ENCODE data around the gene UMODL1.
A peak's percentile ranks its signal among the peaks of the same experiment; 100 is the strongest.
"Not testable (repeated sequence)": the region's sequence is repeated elsewhere in the genome, so short reads cannot be mapped to it uniquely, and the experiment has no call there.

The UMODL1 gene

GRCh38 chr21:42114646-42115045 is 43.5 kb downstream of the UMODL1 start:
- Histone ChIP-seq H3K9ac (ENCODE audit: low read depth, low read length) (no peak overlapping the region), H3K4me2 (ENCODE audit: insufficient read depth, low read length) (no peak overlapping the region), H2AFZ (ENCODE audit: low read depth, low read length) (no peak overlapping the region), H3K27ac (ENCODE audit: low read length) (no peak overlapping the region), H3K4me1 (ENCODE audit: insufficient read depth, low read length) (peaks cover 35% of the 10 kb centered on the region), H4K20me1 (ENCODE audit: insufficient read depth, low read length) (no peaks in the 10 kb centered on the region), H3K27me3 (ENCODE audit: insufficient read depth, low read length, poor library complexity) (no peaks in the 10 kb centered on the region), H3K79me2 (ENCODE audit: insufficient read depth, low read length) (no peaks in the 10 kb centered on the region), H3K9me3 (ENCODE audit: insufficient read depth, low read length, severe bottlenecking) (no peaks in the 10 kb centered on the region), H3K36me3 (ENCODE audit: insufficient read depth, low read length) (no peaks in the 10 kb centered on the region), H3K4me3 (ENCODE audit: low read depth in 1 of 2, low read length in 2 of 2) (no peak overlapping the region)
- no peak for ATAC-seq (ENCODE audit: insufficient read depth, low read depth)
- no peak for DNase-seq
- TF ChIP-seq CTCF (IDR thresholded peaks at IDR 0.05; ENCODE audit: borderline replicate concordance, extremely low read depth, low read length, poor library complexity, severe bottlenecking) (no peak), EZH2 (IDR thresholded peaks at IDR 0.05; ENCODE audit: borderline replicate concordance, low read depth, low read length, severe bottlenecking) (no peak)

GRCh38 chr21:42115136-42115683 is 44.1 kb downstream of the UMODL1 start:
- H3K4me2 ChIP-seq (ENCODE audit: insufficient read depth, low read length): no peak overlapping the region
- H3K9me3 ChIP-seq (ENCODE audit: insufficient read depth, low read length, severe bottlenecking): no peaks in the 10 kb centered on the region
- no peak overlapping the region for H3K27ac ChIP-seq (ENCODE audit: low read length)
- no peak overlapping the region for H3K9ac ChIP-seq (ENCODE audit: low read depth, low read length)
- DNase-seq (no peak), ATAC-seq (ENCODE audit: insufficient read depth, low read depth) (no peak)
- no peaks in the 10 kb centered on the region for H3K27me3 ChIP-seq (ENCODE audit: insufficient read depth, low read length, poor library complexity)
- H2AFZ ChIP-seq (ENCODE audit: low read depth, low read length): no peak overlapping the region
- H3K4me1 ChIP-seq (ENCODE audit: insufficient read depth, low read length): peaks cover 40% of the 10 kb centered on the region
- H3K36me3 ChIP-seq (ENCODE audit: insufficient read depth, low read length): no peaks in the 10 kb centered on the region
- no peaks in the 10 kb centered on the region for H3K79me2 ChIP-seq (ENCODE audit: insufficient read depth, low read length)
- H3K4me3 ChIP-seq (ENCODE audit: low read depth in 1 of 2, low read length in 2 of 2): no peak overlapping the region
- H4K20me1 ChIP-seq (ENCODE audit: insufficient read depth, low read length): no peaks in the 10 kb centered on the region
- TF ChIP-seq EZH2 (IDR thresholded peaks at IDR 0.05; ENCODE audit: borderline replicate concordance, low read depth, low read length, severe bottlenecking): no peak
- no peak for TF ChIP-seq CTCF (IDR thresholded peaks at IDR 0.05; ENCODE audit: borderline replicate concordance, extremely low read depth, low read length, poor library complexity, severe bottlenecking)

- ATAC-seq (ENCODE audit: insufficient read depth, low read depth); H2AFZ ChIP-seq (ENCODE audit: low read depth, low read length); H3K79me2 ChIP-seq (ENCODE audit: insufficient read depth, low read length); H3K9ac ChIP-seq (ENCODE audit: low read depth, low read length); H3K4me3 ChIP-seq (ENCODE audit: low read depth in 1 of 2, low read length in 2 of 2); H3K4me2 ChIP-seq (ENCODE audit: insufficient read depth, low read length); H3K9me3 ChIP-seq (ENCODE audit: insufficient read depth, low read length, severe bottlenecking); H4K20me1 ChIP-seq (ENCODE audit: insufficient read depth, low read length); H3K36me3 ChIP-seq (ENCODE audit: insufficient read depth, low read length); H3K27me3 ChIP-seq (ENCODE audit: insufficient read depth, low read length, poor library complexity); DNase-seq: not testable (repeated sequence)
- H3K4me1 ChIP-seq (ENCODE audit: insufficient read depth, low read length): peaks cover 54% of the 10 kb centered on the region
- 0 out of 2 replicates have a peak overlapping the region, but pooled peaks have one; percentile 35 for H3K27ac ChIP-seq (ENCODE audit: low read length)
Measured at GRCh38 chr21:42116551-42116950, 45.4 kb downstream of the UMODL1 start.

- peaks cover 62% of the 10 kb centered on the region for H3K4me1 ChIP-seq (ENCODE audit: insufficient read depth, low read length)
- H3K9ac ChIP-seq (ENCODE audit: low read depth, low read length): peak overlapping the region; percentile 45
- H3K9me3 ChIP-seq (ENCODE audit: insufficient read depth, low read length, severe bottlenecking): no peaks in the 10 kb centered on the region
- peak overlapping the region; percentile 60 for H2AFZ ChIP-seq (ENCODE audit: low read depth, low read length)
- peak overlapping the region; percentile 80 for H3K27ac ChIP-seq (ENCODE audit: low read length)
- ATAC-seq (ENCODE audit: insufficient read depth, low read depth) (peak; percentile 60), DNase-seq (peak; percentile 86)
- no peaks in the 10 kb centered on the region for H3K79me2 ChIP-seq (ENCODE audit: insufficient read depth, low read length)
- TF ChIP-seq EZH2 (IDR thresholded peaks at IDR 0.05; ENCODE audit: borderline replicate concordance, low read depth, low read length, severe bottlenecking) (no peak), CTCF (IDR thresholded peaks at IDR 0.05; ENCODE audit: borderline replicate concordance, extremely low read depth, low read length, poor library complexity, severe bottlenecking) (peak; percentile 98)
- H3K27me3 ChIP-seq (ENCODE audit: insufficient read depth, low read length, poor library complexity): no peaks in the 10 kb centered on the region
- peak overlapping the region; percentile 39 for H3K4me2 ChIP-seq (ENCODE audit: insufficient read depth, low read length)
- no peaks in the 10 kb centered on the region for H3K36me3 ChIP-seq (ENCODE audit: insufficient read depth, low read length)
- peak overlapping the region in 1 of 2 experiments; percentile 30; a peak in 2 of 4 replicates for H3K4me3 ChIP-seq (ENCODE audit: low read depth in 1 of 2, low read length in 2 of 2)
- no peaks in the 10 kb centered on the region for H4K20me1 ChIP-seq (ENCODE audit: insufficient read depth, low read length)
Measured at GRCh38 chr21:42117229-42117966, 46.3 kb downstream of the UMODL1 start.
